GM23248 (cell line): ENCODE data around the gene COL15A1.

ENCODE experiments used
- EZH2 ChIP-seq: fragments of 200-600 bp; sonication (generic); IDR thresholded peaks from 2 replicates; pipeline ENCODE4 v1.6.1; 2018; ENCODE audit warnings: antibody characterized with exemption, mild to moderate bottlenecking; ENCODE audit not compliant: insufficient read depth, poor library complexity, severe bottlenecking
- EZH2phosphoT487 ChIP-seq: fragments of 200-600 bp; sonication (generic); IDR thresholded peaks from 2 replicates; pipeline ENCODE4 v1.6.1; 2018; ENCODE audit warnings: antibody characterized with exemption, moderate library complexity, mild to moderate bottlenecking, low read depth; ENCODE audit not compliant: insufficient read depth

GRCh38 chr9:98989036-98990000 is 45.6 kb downstream of the COL15A1 start:
- TF ChIP-seq EZH2: no peak
- peak; percentile 79 for TF ChIP-seq EZH2phosphoT487
